22Rv1 (cell line): ENCODE results near the gene NOX5.
A peak's percentile ranks its signal among the peaks of the same experiment; 100 is the strongest.

Experiments used
- H3K27ac ChIP-seq: fragments of 450-650 bp; 2 replicates; pipeline ENCODE4 v1.5.1; 2017
- ZFX ChIP-seq: fragments of 450-650 bp; IDR thresholded peaks from 2 replicates; pipeline ENCODE4 v1.6.1; 2017; ENCODE audit warnings: antibody characterized with exemption, borderline replicate concordance
- TF ChIP-seq, protein P1 (sequence below): fragments of 450-650 bp; IDR thresholded peaks from 2 replicates; pipeline ENCODE4 v1.5.1; 2017; ENCODE audit warnings: mild to moderate bottlenecking

NOX5 gene

DNA sequence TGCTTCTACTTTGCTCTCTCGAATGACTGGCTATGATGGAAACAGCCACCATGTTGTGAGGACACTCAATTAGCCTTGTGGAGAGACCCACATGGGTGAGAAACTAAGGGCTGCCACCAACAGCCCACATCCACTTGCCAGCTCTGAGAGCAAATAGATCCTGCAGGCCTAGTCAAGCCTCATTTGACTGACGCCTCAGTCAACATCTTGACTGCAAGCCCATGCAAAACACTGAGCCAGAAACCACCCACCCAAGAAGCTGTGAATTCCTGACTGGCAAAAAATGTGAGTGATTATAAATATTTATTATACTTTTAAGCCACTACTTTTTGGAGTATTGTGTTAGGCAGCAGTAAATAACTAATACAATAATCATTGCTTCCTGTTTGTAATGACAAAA lies 58.4 kb downstream of the NOX5 start:
- TF ChIP-seq, protein P1, sequence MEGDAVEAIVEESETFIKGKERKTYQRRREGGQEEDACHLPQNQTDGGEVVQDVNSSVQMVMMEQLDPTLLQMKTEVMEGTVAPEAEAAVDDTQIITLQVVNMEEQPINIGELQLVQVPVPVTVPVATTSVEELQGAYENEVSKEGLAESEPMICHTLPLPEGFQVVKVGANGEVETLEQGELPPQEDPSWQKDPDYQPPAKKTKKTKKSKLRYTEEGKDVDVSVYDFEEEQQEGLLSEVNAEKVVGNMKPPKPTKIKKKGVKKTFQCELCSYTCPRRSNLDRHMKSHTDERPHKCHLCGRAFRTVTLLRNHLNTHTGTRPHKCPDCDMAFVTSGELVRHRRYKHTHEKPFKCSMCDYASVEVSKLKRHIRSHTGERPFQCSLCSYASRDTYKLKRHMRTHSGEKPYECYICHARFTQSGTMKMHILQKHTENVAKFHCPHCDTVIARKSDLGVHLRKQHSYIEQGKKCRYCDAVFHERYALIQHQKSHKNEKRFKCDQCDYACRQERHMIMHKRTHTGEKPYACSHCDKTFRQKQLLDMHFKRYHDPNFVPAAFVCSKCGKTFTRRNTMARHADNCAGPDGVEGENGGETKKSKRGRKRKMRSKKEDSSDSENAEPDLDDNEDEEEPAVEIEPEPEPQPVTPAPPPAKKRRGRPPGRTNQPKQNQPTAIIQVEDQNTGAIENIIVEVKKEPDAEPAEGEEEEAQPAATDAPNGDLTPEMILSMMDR: no peak
- TF ChIP-seq ZFX: no peak
- no peak overlapping the region for H3K27ac ChIP-seq

DNA sequence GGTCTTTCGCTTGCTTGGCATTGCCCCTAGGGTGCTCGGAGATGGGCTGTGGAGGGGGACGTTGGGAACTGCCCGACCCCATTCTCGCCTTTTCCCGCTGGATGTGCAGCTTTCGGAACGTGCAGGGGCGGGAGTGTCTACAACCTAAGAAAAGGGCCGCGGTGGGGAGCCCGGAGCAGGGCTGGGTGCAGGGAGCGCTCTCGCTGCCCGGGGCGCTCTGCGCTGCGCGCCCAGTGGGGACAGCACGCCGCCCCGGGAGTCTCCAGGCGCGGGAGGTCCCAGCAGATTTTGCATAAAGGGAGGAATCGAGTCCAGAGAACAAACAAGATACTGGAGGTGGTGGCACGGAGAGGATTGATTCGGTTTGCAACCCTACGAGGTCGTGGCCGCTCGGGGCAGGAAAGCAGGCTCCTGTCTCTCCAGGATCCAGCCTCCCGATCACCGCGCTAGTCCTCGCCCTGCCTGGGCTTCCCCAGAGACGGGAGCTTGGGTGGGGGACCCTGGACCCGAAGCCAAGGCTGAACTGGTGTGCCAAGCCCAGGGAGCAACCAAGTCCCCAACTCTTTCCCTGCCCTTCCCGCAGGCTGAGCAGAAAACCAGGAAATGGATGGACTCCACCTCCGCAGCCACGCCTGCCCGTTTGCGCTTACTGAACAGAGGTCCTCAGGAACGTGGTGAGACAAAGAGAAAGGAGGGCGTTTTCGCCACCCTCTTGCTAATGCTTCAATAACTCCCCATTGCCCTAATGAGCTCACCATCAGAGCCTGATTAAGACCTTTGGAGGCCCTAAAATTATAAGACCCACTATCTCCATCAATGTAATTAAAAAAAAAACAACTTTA lies 59.7 kb downstream of the NOX5 start:
- H3K27ac ChIP-seq: peak overlapping the region; percentile 17; the same call in 1 of the 2 replicates
- no peak for TF ChIP-seq ZFX
- TF ChIP-seq, protein P1: 0 out of 2 replicates have a peak, but pooled peaks have one; percentile 6

DNA sequence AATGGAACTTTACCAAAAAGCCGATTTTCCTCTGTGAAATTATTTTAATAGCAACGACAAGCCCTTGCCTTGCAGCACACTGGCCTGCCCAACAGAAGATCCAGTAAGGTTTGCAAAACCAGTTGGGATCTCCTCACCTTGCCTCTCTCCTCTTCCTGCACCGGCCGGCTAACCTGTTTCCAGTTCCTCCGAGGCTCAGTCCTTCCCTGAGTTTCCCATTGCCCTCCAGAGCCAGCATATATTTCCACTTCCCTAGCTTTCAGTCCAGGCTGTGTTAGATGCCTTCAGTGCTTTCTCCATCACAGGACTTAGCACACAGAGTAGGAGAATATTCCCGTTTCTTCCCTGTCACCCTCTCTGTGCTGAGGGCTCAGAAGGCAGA lies 60.3 kb downstream of the NOX5 start:
- TF ChIP-seq ZFX: no peak
- TF ChIP-seq, protein P1: no peak
- H3K27ac ChIP-seq: peak overlapping the region; percentile 17; the same call in 1 of the 2 replicates

DNA sequence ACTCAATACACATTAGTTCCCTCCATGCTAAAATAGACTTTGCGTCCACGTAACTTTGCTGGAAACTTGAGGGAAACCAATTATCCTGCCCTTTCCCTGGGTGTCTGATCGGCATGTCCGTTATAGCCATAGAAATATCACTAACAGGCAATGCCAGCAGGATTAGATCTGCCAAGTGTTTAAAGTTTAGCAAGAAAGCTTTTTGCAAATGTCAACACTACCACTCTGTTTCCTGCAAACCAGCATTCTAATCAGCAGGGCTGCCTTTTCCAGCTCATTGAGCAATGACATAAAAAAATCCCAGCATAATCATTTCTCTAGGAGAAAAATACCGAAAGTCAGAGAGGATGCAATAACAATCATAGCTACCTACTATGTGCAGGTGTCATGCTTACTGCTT lies 60.9 kb downstream of the NOX5 start:
- no peak overlapping the region for H3K27ac ChIP-seq
- TF ChIP-seq, protein P1: no peak
- no peak for TF ChIP-seq ZFX

DNA sequence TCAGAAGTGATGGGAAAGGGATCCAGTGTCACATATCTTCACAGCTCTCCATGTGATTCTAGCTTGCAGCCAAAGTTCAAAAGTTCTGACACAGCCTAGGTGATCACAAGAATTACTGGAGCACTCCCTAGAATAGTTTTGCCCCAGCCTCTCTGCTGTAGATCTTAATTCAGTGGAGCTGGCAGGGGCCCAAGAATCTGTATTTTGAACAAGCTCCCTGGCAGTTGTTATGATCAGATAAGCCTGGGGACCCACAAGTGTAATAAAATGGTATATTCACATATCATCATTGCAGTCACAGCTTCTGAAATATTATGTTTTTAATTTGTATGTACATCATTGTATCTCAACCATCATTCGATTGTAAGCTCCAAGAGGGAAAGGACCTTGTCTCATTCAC lies 62.3 kb downstream of the NOX5 start:
- TF ChIP-seq, protein P1: no peak
- no peak for TF ChIP-seq ZFX
- no peak overlapping the region for H3K27ac ChIP-seq

DNA sequence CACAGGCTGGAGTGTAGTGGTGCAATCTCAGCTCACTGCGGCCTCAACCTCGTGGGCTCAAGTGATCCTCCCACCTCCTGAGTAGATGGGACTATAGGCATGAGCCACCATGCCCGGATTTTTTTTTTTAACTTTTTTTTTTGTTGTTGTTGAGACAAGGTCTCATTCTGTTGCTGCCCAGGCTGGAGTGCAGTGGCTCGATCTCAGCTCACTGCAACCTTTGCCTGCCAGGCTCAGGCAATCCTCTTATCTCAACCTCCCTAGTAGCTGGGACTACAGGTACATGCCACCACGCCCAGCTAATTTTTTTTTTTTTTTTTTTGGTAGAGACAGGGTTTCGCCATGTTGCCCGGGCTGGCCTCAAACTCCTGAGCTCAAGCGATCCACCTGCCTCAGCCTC lies 64.1 kb downstream of the NOX5 start:
- TF ChIP-seq, protein P1: no peak
- no peak for TF ChIP-seq ZFX
- H3K27ac ChIP-seq: no peak overlapping the region
